OCI-LY3 (cell line): ENCODE measurements around the gene ITLN1.

Experiments
- H2AFZ ChIP-seq: fragments of 200-600, 300-600 bp; shearing (Covaris generic); 2 replicates; pipeline ENCODE4 v1.6.0; 2014; ENCODE audit warnings: antibody characterized with exemption, low read depth, low read length
- H3K27ac ChIP-seq: fragments of 200-600, 300-600 bp; sonication (generic); 2 replicates; pipeline ENCODE4 v1.5.1; 2014; ENCODE audit warnings: mild to moderate bottlenecking, low read length, moderate library complexity, mixed read lengths
- H3K27me3 ChIP-seq: fragments of 200-600, 300-600 bp; sonication (generic); 2 replicates; pipeline ENCODE4 v1.6.1; 2014; ENCODE audit warnings: low read depth, low read length, mixed read lengths
- H3K36me3 ChIP-seq: fragments of 200-600, 300-600 bp; sonication (generic); replicated peaks from 2 replicates; pipeline ENCODE3; 2014; ENCODE audit warnings: low read depth, low read length, mixed read lengths
- H3K4me1 ChIP-seq: fragments of 300-600, 200-600 bp; sonication (generic); 2 replicates; pipeline ENCODE4 v1.6.1; 2014; ENCODE audit warnings: low read length, mixed read lengths
- H3K4me2 ChIP-seq: fragments of 200-600, 300-600 bp; sonication (generic); 2 replicates; pipeline ENCODE4 v1.6.1; 2014; ENCODE audit warnings: low read length, mixed read lengths
- H3K4me3 ChIP-seq: fragments of 300-600, 200-600 bp; sonication (generic); 2 replicates; pipeline ENCODE4 v1.5.1; 2014; ENCODE audit warnings: antibody characterized with exemption, mild to moderate bottlenecking, low read length, moderate library complexity
- H3K79me2 ChIP-seq: fragments of 300-600, 200-600 bp; shearing (Covaris generic); 2 replicates; pipeline ENCODE4 v1.6.1; 2014; ENCODE audit warnings: mild to moderate bottlenecking, low read length, mixed read lengths
- H3K9ac ChIP-seq: fragments of 300-600, 200-600 bp; shearing (Covaris generic); 2 replicates; pipeline ENCODE4 v1.6.0; 2014; ENCODE audit warnings: mild to moderate bottlenecking, low read length, moderate library complexity
- H3K9me3 ChIP-seq: fragments of 200-600, 300-600 bp; shearing (Covaris generic); 2 replicates; pipeline ENCODE4 v1.6.1; 2014; ENCODE audit warnings: low read length, mixed read lengths; ENCODE audit not compliant: insufficient read depth
- H4K20me1 ChIP-seq: fragments of 200-600, 300-600 bp; sonication (generic); 2 replicates; pipeline ENCODE4 v1.6.1; 2016; ENCODE audit warnings: low read length, mixed read lengths; ENCODE audit not compliant: insufficient read depth
- EZH2phosphoT487 ChIP-seq: fragments of 200-600 bp; shearing (Covaris generic); IDR thresholded peaks from 2 replicates; pipeline ENCODE4 v1.6.1; 2018; ENCODE audit warnings: antibody characterized with exemption, mixed run types, low read depth
- TF ChIP-seq, protein P1 (sequence below): fragments of 200-600, 300-600 bp; sonication (generic); IDR thresholded peaks from 2 replicates; pipeline ENCODE4 v1.5.1; 2014; ENCODE audit warnings: antibody characterized with exemption, low read length, low read depth

ITLN1 gene

GRCh38 chr1:160830321-160831153 is 54.4 kb downstream of the ITLN1 start:
- H2AFZ ChIP-seq, result no peak overlapping the region

GRCh38 chr1:160829766-160830165 is 55.2 kb downstream of the ITLN1 start:
- Histone ChIP-seq H3K79me2 (no peaks in the 10 kb centered on the region), H3K9ac (no peak overlapping the region)

More at GRCh38 chr1:160830321-160831153, 54.4 kb downstream of the ITLN1 start:
- TF ChIP-seq, protein P1, sequence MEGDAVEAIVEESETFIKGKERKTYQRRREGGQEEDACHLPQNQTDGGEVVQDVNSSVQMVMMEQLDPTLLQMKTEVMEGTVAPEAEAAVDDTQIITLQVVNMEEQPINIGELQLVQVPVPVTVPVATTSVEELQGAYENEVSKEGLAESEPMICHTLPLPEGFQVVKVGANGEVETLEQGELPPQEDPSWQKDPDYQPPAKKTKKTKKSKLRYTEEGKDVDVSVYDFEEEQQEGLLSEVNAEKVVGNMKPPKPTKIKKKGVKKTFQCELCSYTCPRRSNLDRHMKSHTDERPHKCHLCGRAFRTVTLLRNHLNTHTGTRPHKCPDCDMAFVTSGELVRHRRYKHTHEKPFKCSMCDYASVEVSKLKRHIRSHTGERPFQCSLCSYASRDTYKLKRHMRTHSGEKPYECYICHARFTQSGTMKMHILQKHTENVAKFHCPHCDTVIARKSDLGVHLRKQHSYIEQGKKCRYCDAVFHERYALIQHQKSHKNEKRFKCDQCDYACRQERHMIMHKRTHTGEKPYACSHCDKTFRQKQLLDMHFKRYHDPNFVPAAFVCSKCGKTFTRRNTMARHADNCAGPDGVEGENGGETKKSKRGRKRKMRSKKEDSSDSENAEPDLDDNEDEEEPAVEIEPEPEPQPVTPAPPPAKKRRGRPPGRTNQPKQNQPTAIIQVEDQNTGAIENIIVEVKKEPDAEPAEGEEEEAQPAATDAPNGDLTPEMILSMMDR, result peak; percentile 93
- no peak for TF ChIP-seq EZH2phosphoT487
- no peaks in the 10 kb centered on the region for H3K9me3 ChIP-seq
- H4K20me1 ChIP-seq, result no peaks in the 10 kb centered on the region
- no peaks in the 10 kb centered on the region for H3K36me3 ChIP-seq
- H3K9ac ChIP-seq, result no peak overlapping the region
- no peak overlapping the region for H3K4me3 ChIP-seq
- H3K27ac ChIP-seq, result no peak overlapping the region
- no peaks in the 10 kb centered on the region for H3K4me1 ChIP-seq
- H3K4me2 ChIP-seq, result no peak overlapping the region
- no peaks in the 10 kb centered on the region for H3K79me2 ChIP-seq
- no peaks in the 10 kb centered on the region for H3K27me3 ChIP-seq

GRCh38 chr1:160827418-160827817 is 57.6 kb downstream of the ITLN1 start:
- Histone ChIP-seq H3K36me3 (no peaks in the 10 kb centered on the region), H3K79me2 (no peaks in the 10 kb centered on the region), H3K4me3 (no peak overlapping the region), H3K9ac (no peak overlapping the region), H3K4me2 (no peak overlapping the region), H3K27ac (no peak overlapping the region), H2AFZ (no peak overlapping the region), H3K9me3 (no peaks in the 10 kb centered on the region), H3K27me3 (no peaks in the 10 kb centered on the region), H3K4me1 (no peaks in the 10 kb centered on the region), H4K20me1 (no peaks in the 10 kb centered on the region)
- TF ChIP-seq, protein P1, result no peak
- no peak for TF ChIP-seq EZH2phosphoT487

More at GRCh38 chr1:160829766-160830165, 55.2 kb downstream of the ITLN1 start:
- TF ChIP-seq, protein P1, result no peak
- TF ChIP-seq EZH2phosphoT487, result no peak
- Histone ChIP-seq H3K4me1 (no peaks in the 10 kb centered on the region), H3K27me3 (no peaks in the 10 kb centered on the region), H2AFZ (no peak overlapping the region), H3K4me2 (no peak overlapping the region), H3K27ac (no peak overlapping the region), H3K9me3 (no peaks in the 10 kb centered on the region), H3K4me3 (no peak overlapping the region), H3K36me3 (no peaks in the 10 kb centered on the region), H4K20me1 (no peaks in the 10 kb centered on the region)

DNA sequence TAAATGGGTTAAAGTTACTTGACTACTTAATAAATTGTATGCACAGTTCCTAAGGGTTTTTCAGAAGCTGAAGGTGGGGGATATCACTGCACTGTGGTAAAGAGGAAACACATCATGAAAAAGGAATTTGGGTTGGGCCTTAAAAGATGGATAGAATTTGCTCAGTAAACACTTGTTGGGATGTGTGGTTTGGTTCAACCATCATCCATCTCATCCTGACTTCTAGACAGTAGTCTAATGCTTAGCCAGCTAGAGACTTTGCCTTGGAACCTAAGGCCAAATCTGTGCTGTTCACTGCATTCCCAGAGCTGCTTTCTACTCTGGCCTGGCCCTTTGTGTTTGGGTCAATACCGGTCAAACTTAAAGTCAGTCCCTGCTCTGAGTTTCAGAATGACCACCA is 58.4 kb downstream of the ITLN1 start:
- Histone ChIP-seq H3K79me2 (no peaks in the 10 kb centered on the region), H4K20me1 (no peaks in the 10 kb centered on the region), H3K4me2 (no peak overlapping the region), H3K27ac (no peak overlapping the region), H3K4me3 (no peak overlapping the region), H3K36me3 (no peaks in the 10 kb centered on the region), H3K27me3 (no peaks in the 10 kb centered on the region), H3K4me1 (no peaks in the 10 kb centered on the region), H3K9me3 (no peaks in the 10 kb centered on the region), H2AFZ (no peak overlapping the region), H3K9ac (no peak overlapping the region)
- TF ChIP-seq, protein P1, result no peak
